Adipocyte (in vitro differentiated cells): ENCODE results near the gene ANAPC10.
"Not testable (repeated sequence)": the region's sequence is repeated elsewhere in the genome, so short reads cannot be mapped to it uniquely, and the experiment has no call there.

Source experiments
- DNase-seq: peaks from one replicate; pipeline ENCODE4 v3.0.0-alpha.2; 2015; ENCODE audit warnings: low read depth
- H3K27me3 ChIP-seq: replicated peaks from 2 replicates; pipeline ENCODE4 v1.7.0; 2013; ENCODE audit warnings: mild to moderate bottlenecking, low read length, moderate library complexity; ENCODE audit not compliant: control insufficient read depth, insufficient read depth
- H3K36me3 ChIP-seq: 2 replicates; pipeline ENCODE4 v1.7.0; 2013; ENCODE audit warnings: low read length, mild to moderate bottlenecking, moderate library complexity; ENCODE audit not compliant: control insufficient read depth, insufficient read depth, severe bottlenecking
- H3K4me1 ChIP-seq: 2 replicates; pipeline ENCODE4 v1.7.0; 2013; ENCODE audit warnings: mild to moderate bottlenecking, low read length, moderate library complexity; ENCODE audit not compliant: control insufficient read depth, insufficient read depth
- H3K4me3 ChIP-seq: 2 replicates; pipeline ENCODE4 v1.7.0; 2013; ENCODE audit warnings: mild to moderate bottlenecking, low read length, moderate library complexity
- H3K9ac ChIP-seq: 2 replicates; pipeline ENCODE4 v1.7.0; 2013; ENCODE audit warnings: mild to moderate bottlenecking, low read length, moderate library complexity
- H3K9me3 ChIP-seq: 2 replicates; pipeline ENCODE4 v1.7.0; 2013; ENCODE audit warnings: mild to moderate bottlenecking, low read length, moderate library complexity; ENCODE audit not compliant: control insufficient read depth

Gene ANAPC10

GRCh38 chr4:145043306-145043705 is 54.7 kb downstream of the ANAPC10 start:
- no peaks in the 10 kb centered on the region for H3K36me3 ChIP-seq
- H3K27me3 ChIP-seq = no peaks in the 10 kb centered on the region
- no peak for DNase-seq
- H3K4me1 ChIP-seq = peaks cover 11% of the 10 kb centered on the region
- no peak overlapping the region for H3K4me3 ChIP-seq
- H3K9me3 ChIP-seq = no peaks in the 10 kb centered on the region
- H3K9ac ChIP-seq = no peak overlapping the region

GRCh38 chr4:145042601-145043285 is 55.3 kb downstream of the ANAPC10 start:
- no peak for DNase-seq
- Histone ChIP-seq H3K9me3 (no peaks in the 10 kb centered on the region), H3K27me3 (no peaks in the 10 kb centered on the region), H3K9ac (no peak overlapping the region), H3K4me3 (no peak overlapping the region), H3K36me3 (no peaks in the 10 kb centered on the region), H3K4me1 (peaks cover 11% of the 10 kb centered on the region)

- no peak for DNase-seq
Observed at GRCh38 chr4:145041378-145041777, 56.6 kb downstream of the ANAPC10 start.

GRCh38 chr4:145035494-145036136 is 62.4 kb downstream of the ANAPC10 start:
- H3K27me3 ChIP-seq = no peaks in the 10 kb centered on the region
- H3K4me1 ChIP-seq = peaks cover 8% of the 10 kb centered on the region

More at GRCh38 chr4:145041378-145041777, 56.6 kb downstream of the ANAPC10 start:
- Histone ChIP-seq H3K9me3 (no peaks in the 10 kb centered on the region), H3K36me3 (no peaks in the 10 kb centered on the region), H3K27me3 (no peaks in the 10 kb centered on the region), H3K4me1 (peaks cover 5% of the 10 kb centered on the region), H3K9ac (no peak overlapping the region), H3K4me3 (no peak overlapping the region)

GRCh38 chr4:145034727-145035211 is 63.2 kb downstream of the ANAPC10 start:
- DNase-seq = peak; percentile 83
- Histone ChIP-seq H3K9me3 (no peaks in the 10 kb centered on the region), H3K4me1 (peaks cover 8% of the 10 kb centered on the region), H3K4me3 (no peak overlapping the region), H3K9ac (no peak overlapping the region), H3K27me3 (no peaks in the 10 kb centered on the region), H3K36me3 (peaks cover 16% of the 10 kb centered on the region)

More at GRCh38 chr4:145035494-145036136, 62.4 kb downstream of the ANAPC10 start:
- H3K36me3 ChIP-seq = peaks cover 16% of the 10 kb centered on the region
- H3K9ac ChIP-seq = no peak overlapping the region
- no peak for DNase-seq
- H3K4me3 ChIP-seq = no peak overlapping the region
- H3K9me3 ChIP-seq = no peaks in the 10 kb centered on the region

- DNase-seq = no peak
- Histone ChIP-seq H3K4me3 (no peak overlapping the region), H3K36me3 (peaks cover 5% of the 10 kb centered on the region), H3K9me3 (peaks cover 5% of the 10 kb centered on the region), H3K4me1 (no peaks in the 10 kb centered on the region), H3K27me3 (no peaks in the 10 kb centered on the region), H3K9ac (no peak overlapping the region)
Observed at GRCh38 chr4:145019346-145019745, 78.7 kb downstream of the ANAPC10 start.

GRCh38 chr4:145014365-145014764 is 83.6 kb downstream of the ANAPC10 start:
- H3K9me3 ChIP-seq = no peaks in the 10 kb centered on the region
- DNase-seq = no peak
- peaks cover 8% of the 10 kb centered on the region for H3K4me1 ChIP-seq
- H3K4me3 ChIP-seq = no peak overlapping the region
- no peak overlapping the region for H3K9ac ChIP-seq
- no peaks in the 10 kb centered on the region for H3K36me3 ChIP-seq
- H3K27me3 ChIP-seq = no peaks in the 10 kb centered on the region

- DNase-seq = peak; percentile 58
- no peaks in the 10 kb centered on the region for H3K27me3 ChIP-seq
- no peak overlapping the region for H3K9ac ChIP-seq
- no peaks in the 10 kb centered on the region for H3K9me3 ChIP-seq
- no peaks in the 10 kb centered on the region for H3K36me3 ChIP-seq
- peaks cover 8% of the 10 kb centered on the region for H3K4me1 ChIP-seq
- no peak overlapping the region for H3K4me3 ChIP-seq
Observed at GRCh38 chr4:145012841-145013240, 85.2 kb downstream of the ANAPC10 start.

- Histone ChIP-seq H3K36me3 (no peaks in the 10 kb centered on the region), H3K4me1 (peaks cover 8% of the 10 kb centered on the region), H3K4me3 (no peak overlapping the region), H3K9ac (no peak overlapping the region), H3K9me3 (no peaks in the 10 kb centered on the region), H3K27me3 (no peaks in the 10 kb centered on the region)
- DNase-seq = peak; percentile 34
Observed at GRCh38 chr4:145011636-145012035, 86.4 kb downstream of the ANAPC10 start.

GRCh38 chr4:145010315-145010714 is 87.7 kb downstream of the ANAPC10 start:
- not testable (repeated sequence) for H3K4me1 ChIP-seq, H3K27me3 ChIP-seq, H3K4me3 ChIP-seq, DNase-seq, H3K9ac ChIP-seq, H3K9me3 ChIP-seq, H3K36me3 ChIP-seq

- Histone ChIP-seq H3K4me1 (no peaks in the 10 kb centered on the region), H3K4me3 (no peak overlapping the region), H3K27me3 (no peaks in the 10 kb centered on the region), H3K36me3 (no peaks in the 10 kb centered on the region), H3K9ac (no peak overlapping the region), H3K9me3 (no peaks in the 10 kb centered on the region)
- no peak for DNase-seq
Observed at GRCh38 chr4:145003675-145004074, 94.3 kb downstream of the ANAPC10 start.
